ENCODE data around the gene SMIM24. TPM values are rescaled to one million over a fixed set of nuclear protein-coding genes. Genes with fewer than 3 reads are reported as not detected.

The SMIM24 gene
- total RNA-seq, 6 experiments from 2014 or later, result 2.1 to 38.1 (median 6.6) TPM; not detected in 1

DNA sequence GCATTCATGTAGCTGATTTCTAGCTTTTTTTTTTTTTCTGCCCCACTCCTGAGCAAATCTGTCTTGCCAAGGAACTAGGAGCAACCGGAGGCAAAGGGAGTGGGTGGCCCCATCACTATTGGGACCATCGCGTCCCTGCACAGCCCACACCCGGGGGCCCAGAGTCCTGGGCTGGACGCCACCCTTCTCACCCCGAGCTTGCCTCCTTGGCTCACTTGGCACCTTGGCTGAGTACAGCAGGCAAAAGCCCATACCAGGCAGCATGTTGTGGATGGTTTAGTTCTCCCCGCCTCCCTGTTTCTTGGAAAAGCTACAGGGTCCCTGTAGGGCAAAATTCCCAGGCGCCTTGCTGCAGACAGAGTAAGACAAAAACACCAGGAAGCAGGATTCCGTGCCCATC lies 13.7 kb downstream of the SMIM24 start:
- TF ChIP-seq, protein P1, sequence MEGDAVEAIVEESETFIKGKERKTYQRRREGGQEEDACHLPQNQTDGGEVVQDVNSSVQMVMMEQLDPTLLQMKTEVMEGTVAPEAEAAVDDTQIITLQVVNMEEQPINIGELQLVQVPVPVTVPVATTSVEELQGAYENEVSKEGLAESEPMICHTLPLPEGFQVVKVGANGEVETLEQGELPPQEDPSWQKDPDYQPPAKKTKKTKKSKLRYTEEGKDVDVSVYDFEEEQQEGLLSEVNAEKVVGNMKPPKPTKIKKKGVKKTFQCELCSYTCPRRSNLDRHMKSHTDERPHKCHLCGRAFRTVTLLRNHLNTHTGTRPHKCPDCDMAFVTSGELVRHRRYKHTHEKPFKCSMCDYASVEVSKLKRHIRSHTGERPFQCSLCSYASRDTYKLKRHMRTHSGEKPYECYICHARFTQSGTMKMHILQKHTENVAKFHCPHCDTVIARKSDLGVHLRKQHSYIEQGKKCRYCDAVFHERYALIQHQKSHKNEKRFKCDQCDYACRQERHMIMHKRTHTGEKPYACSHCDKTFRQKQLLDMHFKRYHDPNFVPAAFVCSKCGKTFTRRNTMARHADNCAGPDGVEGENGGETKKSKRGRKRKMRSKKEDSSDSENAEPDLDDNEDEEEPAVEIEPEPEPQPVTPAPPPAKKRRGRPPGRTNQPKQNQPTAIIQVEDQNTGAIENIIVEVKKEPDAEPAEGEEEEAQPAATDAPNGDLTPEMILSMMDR (IDR thresholded peaks at IDR 0.05), result no peak
- no peak for TF ChIP-seq POLR2A (IDR thresholded peaks at IDR 0.05)
- WGBS (ENCODE audit: insufficient coverage, low coverage, low lambda C conversion rate, missing lambda C conversion rate), result 84% methylated on average over 8 of the region's 9 CpGs
- ATAC-seq, result no peak
- H3K27ac ChIP-seq, result no peak overlapping the region
- peaks cover 0 to 17% (median 3%) of the 10 kb centered on the region in 4 donors for H3K36me3 ChIP-seq
- no peaks in the 10 kb centered on the region for H3K27me3 ChIP-seq
- intact Hi-C loops (cut with DNase I), result no loop called here
- peaks cover 0 to 11% (median 0%) of the 10 kb centered on the region in 4 donors for H3K4me1 ChIP-seq
- no peak overlapping the region for H3K4me3 ChIP-seq
- no peaks in the 10 kb centered on the region for H3K9me3 ChIP-seq
- DNase-seq, result no peak

DNA sequence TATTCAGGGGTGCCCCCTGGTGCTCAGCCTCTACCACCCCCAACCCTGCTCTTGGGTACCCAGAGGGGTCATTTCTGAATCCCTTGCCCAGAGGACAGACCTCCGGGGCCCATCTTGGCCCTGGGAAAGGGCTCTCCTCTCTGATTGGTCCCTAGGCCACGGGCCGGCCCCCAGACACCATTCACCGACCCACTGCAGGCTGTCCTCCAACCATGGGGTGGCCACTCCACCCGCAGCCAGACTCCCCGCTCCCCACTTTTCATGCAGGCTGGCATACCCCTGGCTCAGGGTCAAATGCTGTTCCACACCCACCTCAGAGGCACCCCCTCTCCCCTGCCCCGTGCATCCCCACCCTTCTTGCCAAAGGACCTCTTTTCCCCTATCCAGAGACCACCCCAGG lies 14.8 kb downstream of the SMIM24 start:
- H3K4me1 ChIP-seq, result peaks cover 0 to 11% (median 0%) of the 10 kb centered on the region in 4 donors
- no peak overlapping the region for H3K4me3 ChIP-seq
- intact Hi-C loops (cut with DNase I), result no loop called here
- TF ChIP-seq, protein P1 (IDR thresholded peaks at IDR 0.05), result no peak
- TF ChIP-seq POLR2A (IDR thresholded peaks at IDR 0.05), result no peak
- no peaks in the 10 kb centered on the region for H3K27me3 ChIP-seq
- H3K9me3 ChIP-seq, result no peaks in the 10 kb centered on the region
- no CpG with 5 or more reads among the region's 7 CpGs for WGBS (ENCODE audit: insufficient coverage, low coverage, low lambda C conversion rate, missing lambda C conversion rate)
- ATAC-seq (peak in 1 of 4 donors; percentile 4), DNase-seq (no peak)
- peaks cover 0 to 27% (median 3%) of the 10 kb centered on the region in 4 donors for H3K36me3 ChIP-seq
- H3K27ac ChIP-seq, result no peak overlapping the region

DNA sequence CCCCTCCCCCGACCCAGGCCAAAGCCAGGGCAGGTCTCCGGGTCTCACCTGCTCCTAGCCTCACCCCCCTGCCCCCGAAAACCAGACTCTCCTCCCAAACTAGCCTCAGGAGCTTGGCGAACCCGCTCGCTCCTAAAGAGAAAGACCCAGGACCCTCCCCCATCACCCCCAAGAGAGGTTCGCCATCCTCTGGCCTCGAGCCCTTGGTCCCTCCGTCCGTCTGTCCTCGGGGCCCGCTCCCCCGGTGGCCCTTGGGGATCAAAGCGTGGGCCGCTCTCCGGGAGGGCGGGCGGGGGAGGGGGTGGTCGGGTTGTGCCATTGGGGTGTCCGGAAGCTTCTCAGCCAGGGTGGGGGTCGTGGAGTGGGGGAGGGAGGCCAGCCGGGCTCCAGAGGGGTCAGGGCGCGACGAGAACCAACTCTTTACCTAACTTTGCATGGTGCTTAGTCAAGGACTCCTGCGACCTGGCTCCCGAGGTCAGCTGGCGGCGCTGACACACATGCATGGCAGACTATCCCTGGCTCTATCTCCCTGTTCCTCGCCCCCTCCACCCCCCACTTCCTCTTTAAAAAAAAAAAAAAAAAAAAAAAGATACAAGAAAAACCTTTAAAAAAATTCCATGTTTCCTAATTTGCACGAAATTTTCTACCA lies 15.6 kb downstream of the SMIM24 start:
- DNase-seq (no peak), ATAC-seq (no peak)
- H3K27ac ChIP-seq, result no peak overlapping the region
- intact Hi-C loops (cut with DNase I), result no loop called here
- no peak for TF ChIP-seq POLR2A (IDR thresholded peaks at IDR 0.05)
- TF ChIP-seq, protein P1 (IDR thresholded peaks at IDR 0.05), result no peak
- peaks cover 0 to 17% (median 4%) of the 10 kb centered on the region in 4 donors for H3K4me1 ChIP-seq
- H3K4me3 ChIP-seq, result no peak overlapping the region
- WGBS (ENCODE audit: insufficient coverage, low coverage, low lambda C conversion rate, missing lambda C conversion rate), result 68% methylated on average over 11 of the region's 31 CpGs
- peaks cover 0 to 32% (median 3%) of the 10 kb centered on the region in 4 donors for H3K36me3 ChIP-seq
- no peaks in the 10 kb centered on the region for H3K9me3 ChIP-seq
- H3K27me3 ChIP-seq, result no peaks in the 10 kb centered on the region

DNA sequence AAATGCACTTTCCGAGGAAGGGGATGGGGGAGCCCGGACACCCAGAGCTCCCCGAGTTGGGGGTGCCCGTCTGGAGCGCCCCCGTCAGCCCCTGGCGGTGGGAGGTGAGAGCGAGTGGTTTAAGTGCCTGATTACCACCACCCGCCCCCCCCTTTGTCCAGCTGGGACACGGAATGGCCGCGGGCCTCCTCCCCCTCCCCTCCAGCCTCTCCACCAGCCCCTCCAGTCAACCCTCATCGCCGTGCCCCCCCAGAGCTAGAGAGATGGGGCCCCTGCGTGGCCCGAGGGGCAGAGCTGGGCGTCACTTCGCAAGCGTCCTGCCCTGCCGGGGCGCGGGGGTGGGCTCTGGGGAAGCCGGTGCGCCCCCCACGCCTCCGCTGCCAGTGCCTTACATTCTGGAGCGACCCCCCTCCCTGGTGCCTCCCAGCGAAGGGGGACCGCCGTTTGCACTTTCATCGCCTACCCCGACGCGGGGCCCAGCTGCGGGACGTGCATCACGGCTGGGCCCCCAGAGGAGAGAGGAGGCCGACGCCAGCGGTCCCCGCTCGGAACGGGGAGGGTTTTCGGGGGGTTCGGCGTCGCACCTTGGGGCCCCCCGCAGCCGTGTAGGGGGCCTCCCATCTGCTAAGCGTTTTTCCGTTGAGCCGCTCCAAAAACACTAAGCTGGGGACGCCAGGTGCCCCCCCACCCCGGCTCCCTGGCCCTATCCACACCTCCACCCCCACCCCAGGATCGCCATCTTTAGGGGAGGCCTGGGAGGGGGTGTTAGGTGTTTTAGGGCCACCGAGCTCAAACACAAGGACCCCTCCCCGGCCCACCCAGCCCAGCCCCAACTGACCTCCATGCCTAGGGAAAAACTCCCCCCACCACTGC lies 16.4 kb downstream of the SMIM24 start:
- 83% methylated on average over 7 of the region's 57 CpGs for WGBS (ENCODE audit: insufficient coverage, low coverage, low lambda C conversion rate, missing lambda C conversion rate)
- Histone ChIP-seq H3K36me3 (peaks cover 0 to 32% (median 3%) of the 10 kb centered on the region in 4 donors), H3K4me3 (no peak overlapping the region), H3K27me3 (no peaks in the 10 kb centered on the region), H3K27ac (no peak overlapping the region), H3K9me3 (no peaks in the 10 kb centered on the region), H3K4me1 (peaks cover 0 to 23% (median 6%) of the 10 kb centered on the region in 4 donors)
- ATAC-seq (no peak), DNase-seq (no peak)
- no peak for TF ChIP-seq POLR2A (IDR thresholded peaks at IDR 0.05)
- TF ChIP-seq, protein P1 (IDR thresholded peaks at IDR 0.05), result no peak
- intact Hi-C loops (cut with DNase I), result no loop called here

Measured in right lobe of liver (tissue), 6 donors.